ENCODE measurements around the gene THAP3. TPM values are rescaled to one million over a fixed set of nuclear protein-coding genes. Genes with fewer than 3 reads are reported as not detected.
A peak's percentile ranks its signal among the peaks of the same experiment; 100 is the strongest.

The THAP3 gene
- total RNA-seq, 4 donors from 2014 or later, result 16.7 to 31.0 (median 24.2) TPM

DNA sequence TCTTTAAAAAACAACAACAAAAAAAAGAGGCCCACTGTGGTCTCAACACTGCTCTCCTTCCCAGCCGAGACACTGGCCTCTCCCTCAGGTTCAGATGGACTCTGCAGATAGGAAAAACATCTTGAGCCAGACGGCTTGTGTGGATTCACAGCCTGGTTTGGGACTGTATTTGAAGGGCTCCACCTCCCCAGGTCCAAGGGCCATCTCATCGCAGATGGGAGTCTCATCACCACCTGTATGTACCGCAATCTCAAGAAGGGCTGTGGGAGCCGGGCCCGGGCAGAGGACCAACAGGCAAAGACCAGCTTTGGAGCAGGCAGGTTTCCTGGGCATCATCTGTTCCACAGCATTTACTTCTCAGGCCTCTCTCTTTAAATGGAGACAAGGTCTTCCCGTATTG, 34.6 kb upstream of the THAP3 start:
- intact Hi-C loops (cut with DNase I; ENCODE audit: low total_unique reads), result no loop called here
- ATAC-seq (no peak), DNase-seq (no peak)
- Histone ChIP-seq H3K36me3 (peaks cover 0 to 37% of the 10 kb centered on the region in 2 donors), H3K9me3 (no peaks in the 10 kb centered on the region), H3K27me3 (no peaks in the 10 kb centered on the region), H3K4me3 (no peak overlapping the region), H3K27ac (peak overlapping the region; percentile 98 to 100 (median 100)), H3K4me1 (peaks cover 77 to 93% of the 10 kb centered on the region in 2 donors)
- TF ChIP-seq, protein P1, sequence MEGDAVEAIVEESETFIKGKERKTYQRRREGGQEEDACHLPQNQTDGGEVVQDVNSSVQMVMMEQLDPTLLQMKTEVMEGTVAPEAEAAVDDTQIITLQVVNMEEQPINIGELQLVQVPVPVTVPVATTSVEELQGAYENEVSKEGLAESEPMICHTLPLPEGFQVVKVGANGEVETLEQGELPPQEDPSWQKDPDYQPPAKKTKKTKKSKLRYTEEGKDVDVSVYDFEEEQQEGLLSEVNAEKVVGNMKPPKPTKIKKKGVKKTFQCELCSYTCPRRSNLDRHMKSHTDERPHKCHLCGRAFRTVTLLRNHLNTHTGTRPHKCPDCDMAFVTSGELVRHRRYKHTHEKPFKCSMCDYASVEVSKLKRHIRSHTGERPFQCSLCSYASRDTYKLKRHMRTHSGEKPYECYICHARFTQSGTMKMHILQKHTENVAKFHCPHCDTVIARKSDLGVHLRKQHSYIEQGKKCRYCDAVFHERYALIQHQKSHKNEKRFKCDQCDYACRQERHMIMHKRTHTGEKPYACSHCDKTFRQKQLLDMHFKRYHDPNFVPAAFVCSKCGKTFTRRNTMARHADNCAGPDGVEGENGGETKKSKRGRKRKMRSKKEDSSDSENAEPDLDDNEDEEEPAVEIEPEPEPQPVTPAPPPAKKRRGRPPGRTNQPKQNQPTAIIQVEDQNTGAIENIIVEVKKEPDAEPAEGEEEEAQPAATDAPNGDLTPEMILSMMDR (IDR thresholded peaks at IDR 0.05 in 4 of 5, conservative IDR thresholded peaks at IDR 0.05 in 1 of 5), result no peak
- no peak for TF ChIP-seq POLR2A (IDR thresholded peaks at IDR 0.05)
- in situ Hi-C loops (cut with MboI; ENCODE audit: low sequenced_read_pairs in 4 of 4), result no loop called here

- no peak overlapping the region for H3K4me3 ChIP-seq
- ATAC-seq (peak; percentile 22 to 42), DNase-seq (peak; percentile 63 to 76)
- in situ Hi-C loops (cut with MboI; ENCODE audit: low sequenced_read_pairs in 4 of 4), result no loop called here
- peaks cover 88 to 96% of the 10 kb centered on the region in 2 donors for H3K4me1 ChIP-seq
- TF ChIP-seq, protein P1 (IDR thresholded peaks at IDR 0.05 in 4 of 5, conservative IDR thresholded peaks at IDR 0.05 in 1 of 5), result no peak
- TF ChIP-seq POLR2A (IDR thresholded peaks at IDR 0.05), result no peak
- H3K36me3 ChIP-seq, result peaks cover 0 to 48% of the 10 kb centered on the region in 2 donors
- H3K27ac ChIP-seq, result peak overlapping the region; percentile 98 to 100 (median 100)
- H3K27me3 ChIP-seq, result no peaks in the 10 kb centered on the region
- H3K9me3 ChIP-seq, result no peaks in the 10 kb centered on the region
- intact Hi-C loops (cut with DNase I; ENCODE audit: low total_unique reads), result no loop called here
Measured at GRCh38 chr1:6591222-6591621, 33.4 kb upstream of the THAP3 start.

DNA sequence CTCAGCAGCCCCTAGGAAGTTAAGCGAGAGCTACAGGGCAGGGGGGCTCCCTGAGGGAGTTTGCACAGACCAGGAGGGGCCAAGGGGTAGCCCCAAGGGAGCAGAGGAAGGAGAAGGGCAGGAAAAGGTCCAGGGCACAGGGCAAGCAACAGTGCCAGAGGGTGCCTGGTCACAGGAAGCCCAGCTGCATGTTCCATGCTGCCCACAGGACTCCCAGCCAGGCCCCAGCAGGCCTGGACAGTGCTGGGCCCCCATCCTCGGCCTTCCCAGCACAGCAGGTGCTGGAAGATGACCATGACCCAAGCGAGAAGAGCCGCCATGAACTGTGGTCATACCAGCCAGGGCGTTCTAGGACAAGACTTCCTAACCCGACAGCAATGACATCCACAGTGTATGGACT, 33.0 kb upstream of the THAP3 start:
- peak in 1 of 2 donors; percentile 57 for DNase-seq
- Histone ChIP-seq H3K9me3 (no peaks in the 10 kb centered on the region), H3K4me3 (no peak overlapping the region), H3K36me3 (peaks cover 0 to 48% of the 10 kb centered on the region in 2 donors), H3K27me3 (no peaks in the 10 kb centered on the region), H3K4me1 (peaks cover 91 to 96% of the 10 kb centered on the region in 2 donors), H3K27ac (peak overlapping the region; percentile 98 to 100 (median 100))
- intact Hi-C loops (cut with DNase I; ENCODE audit: low total_unique reads) (no loop called here), in situ Hi-C loops (cut with MboI; ENCODE audit: low sequenced_read_pairs in 4 of 4) (no loop called here)
- no peak for TF ChIP-seq POLR2A (IDR thresholded peaks at IDR 0.05)
- TF ChIP-seq, protein P1 (IDR thresholded peaks at IDR 0.05 in 4 of 5, conservative IDR thresholded peaks at IDR 0.05 in 1 of 5), result no peak
- peak in 1 of 2 donors; percentile 19 for ATAC-seq

DNA sequence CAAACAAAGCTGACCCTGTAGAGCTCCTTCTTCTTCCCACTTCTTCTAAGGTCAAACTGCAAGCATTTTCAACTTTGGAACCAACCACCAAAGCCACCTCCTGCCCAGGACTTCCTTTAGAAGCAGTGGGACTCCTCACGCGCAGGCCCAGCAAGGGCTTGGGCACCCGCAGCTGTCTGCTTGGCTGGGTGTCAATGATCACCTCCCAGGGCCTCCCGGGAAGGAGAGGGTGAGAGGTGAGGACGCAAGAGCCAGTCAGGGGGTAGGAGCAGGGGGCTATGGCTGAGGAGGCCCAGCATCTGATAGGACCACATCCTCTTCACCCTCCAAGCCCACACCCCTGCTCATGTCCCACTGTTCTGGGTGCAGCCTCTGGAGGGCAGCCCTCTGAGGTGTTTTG, 32.2 kb upstream of the THAP3 start:
- intact Hi-C loops (cut with DNase I; ENCODE audit: low total_unique reads), result no loop called here
- peak in 1 of 2 donors; percentile 75 for DNase-seq
- H3K27me3 ChIP-seq, result no peaks in the 10 kb centered on the region
- H3K4me3 ChIP-seq, result no peak overlapping the region
- peak overlapping the region; percentile 98 to 100 (median 100) for H3K27ac ChIP-seq
- no peak for ATAC-seq
- H3K4me1 ChIP-seq, result peaks cover 97 to 98% of the 10 kb centered on the region in 2 donors
- no peaks in the 10 kb centered on the region for H3K9me3 ChIP-seq
- in situ Hi-C loops (cut with MboI; ENCODE audit: low sequenced_read_pairs in 4 of 4), result no loop called here
- TF ChIP-seq, protein P1 (IDR thresholded peaks at IDR 0.05 in 4 of 5, conservative IDR thresholded peaks at IDR 0.05 in 1 of 5), result no peak
- no peak for TF ChIP-seq POLR2A (IDR thresholded peaks at IDR 0.05)
- H3K36me3 ChIP-seq, result peaks cover 0 to 49% of the 10 kb centered on the region in 2 donors

All from gastrocnemius medialis (tissue), 4 donors.